GM10248 (cell line): ENCODE measurements around the gene CAMTA2.
"Not testable (repeated sequence)": the region's sequence is repeated elsewhere in the genome, so short reads cannot be mapped to it uniquely, and the experiment has no call there.

Source experiments
- CTCF ChIA-PET: fragments of 300-600 bp; sonication (Branson Sonifier 250); formaldehyde crosslinking; extraction: SDS; loops from one replicate; lab custom pipeline; 2021; ENCODE audit warnings: antibody characterized with exemption; lab: Yijun Ruan, JAX
- POLR2A ChIA-PET: fragments of 350-650 bp; sonication (Branson Sonifier 250); formaldehyde crosslinking; extraction: SDS; loops from one replicate; lab custom pipeline; 2020; ENCODE audit warnings: antibody characterized with exemption; lab: Yijun Ruan, JAX
- DNase-seq: peaks from one replicate; pipeline ENCODE4 v3.0.0; 2012; ENCODE audit errors: extremely low spot score
- TF ChIP-seq, protein P1 (sequence below): IDR thresholded peaks from 2 replicates; pipeline ENCODE4 v1.5.1; 2012; ENCODE audit warnings: mild to moderate bottlenecking, low read depth; ENCODE audit errors: extremely low read depth, missing control alignments, control extremely low read depth

The CAMTA2 gene

GRCh38 chr17:4933646-4934045 is 53.8 kb downstream of the CAMTA2 start:
- ChIA-PET POLR2A (no interaction called here), CTCF (interaction anchor here (0.7 to 1.4 kb wide), 4 partner anchors 13 to 366 kb away, joined by 3 read pairs; no protein-coding TSS in a partner anchor)
- DNase-seq: no peak
- TF ChIP-seq, protein P1, sequence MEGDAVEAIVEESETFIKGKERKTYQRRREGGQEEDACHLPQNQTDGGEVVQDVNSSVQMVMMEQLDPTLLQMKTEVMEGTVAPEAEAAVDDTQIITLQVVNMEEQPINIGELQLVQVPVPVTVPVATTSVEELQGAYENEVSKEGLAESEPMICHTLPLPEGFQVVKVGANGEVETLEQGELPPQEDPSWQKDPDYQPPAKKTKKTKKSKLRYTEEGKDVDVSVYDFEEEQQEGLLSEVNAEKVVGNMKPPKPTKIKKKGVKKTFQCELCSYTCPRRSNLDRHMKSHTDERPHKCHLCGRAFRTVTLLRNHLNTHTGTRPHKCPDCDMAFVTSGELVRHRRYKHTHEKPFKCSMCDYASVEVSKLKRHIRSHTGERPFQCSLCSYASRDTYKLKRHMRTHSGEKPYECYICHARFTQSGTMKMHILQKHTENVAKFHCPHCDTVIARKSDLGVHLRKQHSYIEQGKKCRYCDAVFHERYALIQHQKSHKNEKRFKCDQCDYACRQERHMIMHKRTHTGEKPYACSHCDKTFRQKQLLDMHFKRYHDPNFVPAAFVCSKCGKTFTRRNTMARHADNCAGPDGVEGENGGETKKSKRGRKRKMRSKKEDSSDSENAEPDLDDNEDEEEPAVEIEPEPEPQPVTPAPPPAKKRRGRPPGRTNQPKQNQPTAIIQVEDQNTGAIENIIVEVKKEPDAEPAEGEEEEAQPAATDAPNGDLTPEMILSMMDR: no peak

DNA sequence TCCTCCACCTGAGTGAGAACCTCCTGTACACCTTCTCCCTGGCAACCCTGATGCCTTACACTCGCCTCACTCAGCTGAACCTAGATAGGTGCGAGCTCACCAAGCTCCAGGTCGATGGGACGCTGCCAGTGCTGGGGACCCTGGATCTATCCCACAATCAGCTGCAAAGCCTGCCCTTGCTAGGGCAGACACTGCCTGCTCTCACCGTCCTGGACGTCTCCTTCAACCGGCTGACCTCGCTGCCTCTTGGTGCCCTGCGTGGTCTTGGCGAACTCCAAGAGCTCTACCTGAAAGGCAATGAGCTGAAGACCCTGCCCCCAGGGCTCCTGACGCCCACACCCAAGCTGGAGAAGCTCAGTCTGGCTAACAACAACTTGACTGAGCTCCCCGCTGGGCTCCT is 54.7 kb downstream of the CAMTA2 start:
- CTCF ChIA-PET: interaction anchor here (0.8 to 1.0 kb wide), 5 partner anchors 8 to 24 kb away, joined by 3 to 4 read pairs (median 3); no protein-coding TSS in a partner anchor
- POLR2A ChIA-PET: interaction anchor here (0.7 kb wide), 1 partner anchor 9 kb away, joined by 3 read pairs; no protein-coding TSS in a partner anchor

GRCh38 chr17:4931963-4932362 is 55.5 kb downstream of the CAMTA2 start, which contains the start of gene GP1BA:
GP1BA (plus strand) TSS chr17:4932277; CDS start chr17:4932605, 328 bp downstream.
- CTCF ChIA-PET: interaction anchor here (1.0 kb wide), 1 partner anchor 12 kb away, joined by 3 read pairs; no protein-coding TSS in a partner anchor
- POLR2A ChIA-PET: no interaction called here
- TF ChIP-seq, protein P1: no peak
- no peak for DNase-seq

More for the DNA sequence above, 54.7 kb downstream of the CAMTA2 start:
- TF ChIP-seq, protein P1: no peak
- DNase-seq: no peak

GRCh38 chr17:4928881-4929280 is 58.6 kb downstream of the CAMTA2 start:
- TF ChIP-seq, protein P1: no peak
- no peak for DNase-seq
- ChIA-PET POLR2A (no interaction called here), CTCF (no interaction called here)

GRCh38 chr17:4926577-4927335 is 60.7 kb downstream of the CAMTA2 start:
- POLR2A ChIA-PET, DNase-seq: not testable (repeated sequence)
- CTCF ChIA-PET: interaction anchor here (0.7 to 1.7 kb wide), 5 partner anchors 9 to 18 kb away, joined by 3 to 4 read pairs (median 3); partner anchors contain the start of genes RNF167 and SLC25A11

DNA sequence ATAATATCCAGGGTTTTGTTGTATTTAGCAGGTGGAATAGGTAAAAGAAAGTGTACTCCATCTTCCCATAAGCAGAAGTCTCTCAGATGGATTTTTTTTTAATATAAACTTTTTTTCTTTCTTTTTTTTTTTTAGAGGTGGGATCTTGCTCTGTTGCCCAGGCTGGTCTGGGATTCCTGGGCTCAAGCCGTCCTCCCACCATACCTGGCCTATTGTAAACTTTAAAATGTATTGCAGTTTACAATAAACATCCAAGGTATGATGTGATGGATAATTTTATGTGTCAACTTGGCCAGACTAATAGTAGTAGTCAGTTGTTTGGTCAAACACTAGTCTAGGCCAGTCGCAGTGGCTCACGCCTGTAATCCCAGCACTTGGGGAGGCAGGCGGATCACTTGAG is 66.2 kb downstream of the CAMTA2 start:
- TF ChIP-seq, protein P1: no peak
- POLR2A ChIA-PET: no interaction called here
- CTCF ChIA-PET: interaction anchor here (1.0 kb wide), 1 partner anchor 13 kb away, joined by 3 read pairs; no protein-coding TSS in a partner anchor
- DNase-seq: no peak
